ENCODE data around the gene VPS35. TPM values are rescaled to one million over a fixed set of nuclear protein-coding genes. Genes with fewer than 3 reads are reported as not detected.
A peak's percentile ranks its signal among the peaks of the same experiment; 100 is the strongest.

VPS35 gene
- total RNA-seq, 2 donors from 2014 or later: 99.1 to 107 TPM

DNA sequence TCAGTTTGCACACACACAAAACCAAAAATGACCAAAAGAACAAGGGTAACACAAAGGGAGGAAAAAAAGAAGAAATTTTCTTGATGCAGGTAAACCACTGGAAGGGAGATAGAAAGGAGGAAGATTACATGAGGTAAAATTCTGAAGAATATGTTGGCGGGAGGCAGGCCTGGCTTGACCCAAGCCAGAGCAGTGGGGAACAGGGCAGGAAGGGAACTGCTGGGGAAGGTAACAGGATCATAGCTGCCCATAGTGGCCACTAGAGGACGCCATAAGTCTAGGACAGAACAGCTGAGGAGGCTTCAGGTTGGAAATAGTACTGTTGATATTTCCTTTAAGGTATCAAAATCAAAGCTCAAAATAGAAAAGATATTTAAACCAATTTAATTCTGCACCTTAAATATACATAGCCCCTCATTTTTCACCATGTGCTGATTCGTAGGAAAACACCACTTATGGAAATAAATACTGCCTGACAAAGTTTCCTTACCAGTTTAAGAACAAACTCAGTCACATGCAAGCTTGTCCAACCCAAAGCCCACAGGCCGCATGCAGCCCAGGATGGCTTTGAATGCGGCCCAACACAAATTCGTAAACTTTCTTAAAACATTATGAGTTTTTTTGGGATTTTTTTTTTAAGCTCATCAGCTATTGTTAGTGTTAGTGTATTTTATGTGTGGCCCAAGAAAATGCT lies 15.5 kb downstream of the VPS35 start:
- Histone ChIP-seq H3K27ac (no peak overlapping the region), H3K27me3 (replicated peaks; ENCODE audit: insufficient read depth) (no peaks in the 10 kb centered on the region), H3K4me3 (no peak overlapping the region), H3K9me3 (no peaks in the 10 kb centered on the region), H3K36me3 (peaks cover under 1 to 3% of the 10 kb centered on the region in 2 donors), H3K4me1 (replicated peaks) (no peaks in the 10 kb centered on the region)
- intact Hi-C loops (cut with DNase I): no loop called here
- peak; percentile 25 for DNase-seq (ENCODE audit: low spot score)
- WGBS: 59% methylated on average over 6 of the region's 6 CpGs
- TF ChIP-seq POLR2A (IDR thresholded peaks at IDR 0.05) (no peak), POLR2AphosphoS5 (IDR thresholded peaks at IDR 0.05) (no peak)
- TF ChIP-seq, protein P1, sequence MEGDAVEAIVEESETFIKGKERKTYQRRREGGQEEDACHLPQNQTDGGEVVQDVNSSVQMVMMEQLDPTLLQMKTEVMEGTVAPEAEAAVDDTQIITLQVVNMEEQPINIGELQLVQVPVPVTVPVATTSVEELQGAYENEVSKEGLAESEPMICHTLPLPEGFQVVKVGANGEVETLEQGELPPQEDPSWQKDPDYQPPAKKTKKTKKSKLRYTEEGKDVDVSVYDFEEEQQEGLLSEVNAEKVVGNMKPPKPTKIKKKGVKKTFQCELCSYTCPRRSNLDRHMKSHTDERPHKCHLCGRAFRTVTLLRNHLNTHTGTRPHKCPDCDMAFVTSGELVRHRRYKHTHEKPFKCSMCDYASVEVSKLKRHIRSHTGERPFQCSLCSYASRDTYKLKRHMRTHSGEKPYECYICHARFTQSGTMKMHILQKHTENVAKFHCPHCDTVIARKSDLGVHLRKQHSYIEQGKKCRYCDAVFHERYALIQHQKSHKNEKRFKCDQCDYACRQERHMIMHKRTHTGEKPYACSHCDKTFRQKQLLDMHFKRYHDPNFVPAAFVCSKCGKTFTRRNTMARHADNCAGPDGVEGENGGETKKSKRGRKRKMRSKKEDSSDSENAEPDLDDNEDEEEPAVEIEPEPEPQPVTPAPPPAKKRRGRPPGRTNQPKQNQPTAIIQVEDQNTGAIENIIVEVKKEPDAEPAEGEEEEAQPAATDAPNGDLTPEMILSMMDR (IDR thresholded peaks at IDR 0.05): peak; percentile 22 to 71 (median 63)

DNA sequence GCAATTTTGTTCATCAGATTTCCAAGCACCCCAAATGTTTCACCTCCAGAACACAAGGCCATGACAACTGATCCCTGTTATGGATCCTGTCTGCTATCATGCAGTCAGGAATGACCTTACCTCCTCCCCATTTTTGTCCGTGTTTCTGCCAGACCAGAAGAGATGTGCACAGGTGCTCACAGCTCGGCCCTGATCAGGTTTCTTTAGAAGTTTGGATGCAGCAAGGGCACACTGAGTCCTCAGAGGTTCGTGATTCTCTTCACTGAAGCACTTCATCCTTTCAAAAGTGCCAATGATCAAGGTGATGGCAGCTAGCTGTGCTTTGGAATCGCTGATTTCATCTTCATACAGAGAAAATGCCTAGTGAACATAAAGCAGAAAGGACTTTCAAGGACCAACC lies 26.9 kb downstream of the VPS35 start:
- Histone ChIP-seq H3K27ac (no peak overlapping the region), H3K9me3 (no peaks in the 10 kb centered on the region), H3K4me1 (replicated peaks) (no peaks in the 10 kb centered on the region), H3K27me3 (replicated peaks; ENCODE audit: insufficient read depth) (no peaks in the 10 kb centered on the region), H3K4me3 (no peak overlapping the region), H3K36me3 (peaks cover 7 to 11% of the 10 kb centered on the region in 2 donors)
- TF ChIP-seq POLR2AphosphoS5 (IDR thresholded peaks at IDR 0.05): no peak
- no peak for TF ChIP-seq POLR2A (IDR thresholded peaks at IDR 0.05)
- TF ChIP-seq, protein P1 (IDR thresholded peaks at IDR 0.05): no peak
- intact Hi-C loops (cut with DNase I): no loop called here
- DNase-seq (ENCODE audit: low spot score): no peak
- 69% methylated on average over 4 of the region's 4 CpGs for WGBS

DNA sequence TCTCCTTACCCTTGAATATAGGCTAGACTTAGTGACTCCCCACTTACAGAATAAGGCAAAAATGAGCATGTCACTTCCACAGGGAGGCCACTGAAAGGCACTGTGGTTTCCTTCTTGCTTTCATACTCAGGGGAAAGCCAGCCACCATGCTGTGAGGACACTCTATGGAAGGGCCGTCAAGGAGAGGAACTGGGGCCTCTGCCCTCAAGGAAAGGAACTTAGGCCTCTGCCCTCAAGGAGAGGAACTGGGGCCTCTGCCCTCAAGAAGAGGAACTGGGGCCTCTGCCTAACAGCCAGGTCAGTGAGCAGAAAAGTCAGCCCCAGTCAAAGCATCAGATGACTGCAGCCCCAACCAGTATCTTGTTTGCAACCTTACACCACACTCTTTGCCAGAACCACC lies 30.1 kb downstream of the VPS35 start:
- DNase-seq (ENCODE audit: low spot score): no peak
- WGBS: 71% methylated on average over 1 of the region's 1 CpG
- no peaks in the 10 kb centered on the region for H3K4me1 ChIP-seq (replicated peaks)
- H3K27me3 ChIP-seq (replicated peaks; ENCODE audit: insufficient read depth): no peaks in the 10 kb centered on the region
- no peak overlapping the region for H3K27ac ChIP-seq
- intact Hi-C loops (cut with DNase I): no loop called here
- TF ChIP-seq POLR2AphosphoS5 (IDR thresholded peaks at IDR 0.05) (no peak), POLR2A (IDR thresholded peaks at IDR 0.05) (no peak)
- TF ChIP-seq, protein P1 (IDR thresholded peaks at IDR 0.05): no peak
- H3K4me3 ChIP-seq: no peak overlapping the region
- peaks cover 7 to 11% of the 10 kb centered on the region in 2 donors for H3K36me3 ChIP-seq
- H3K9me3 ChIP-seq: no peaks in the 10 kb centered on the region

DNA sequence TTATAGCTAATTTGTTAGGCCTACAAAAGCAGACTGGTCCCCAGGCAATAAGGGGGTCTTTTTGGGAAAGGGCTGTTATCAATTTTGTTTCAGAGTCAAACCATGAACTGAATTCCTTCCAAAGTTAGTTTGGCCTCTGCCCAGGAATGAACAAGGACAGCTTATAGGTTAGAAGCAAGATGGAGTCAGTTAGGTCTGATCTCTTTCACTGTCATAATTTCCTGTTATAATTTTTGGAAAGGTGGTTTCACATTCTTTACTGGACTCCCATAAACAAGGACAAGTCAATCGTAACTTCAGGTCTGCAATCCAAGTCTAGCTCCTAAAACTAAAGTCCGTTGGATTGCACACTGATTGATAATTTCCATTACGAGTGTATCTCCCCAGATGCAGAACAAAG lies 37.7 kb downstream of the VPS35 start:
- Histone ChIP-seq H3K27ac (no peak overlapping the region), H3K4me3 (no peak overlapping the region), H3K9me3 (no peaks in the 10 kb centered on the region), H3K27me3 (replicated peaks; ENCODE audit: insufficient read depth) (no peaks in the 10 kb centered on the region), H3K4me1 (replicated peaks) (no peaks in the 10 kb centered on the region), H3K36me3 (no peaks in the 10 kb centered on the region)
- no peak for DNase-seq (ENCODE audit: low spot score)
- TF ChIP-seq POLR2A (IDR thresholded peaks at IDR 0.05): no peak
- TF ChIP-seq POLR2AphosphoS5 (IDR thresholded peaks at IDR 0.05): no peak
- TF ChIP-seq, protein P1 (IDR thresholded peaks at IDR 0.05): no peak
- intact Hi-C loops (cut with DNase I): no loop called here
- 78% methylated on average over 3 of the region's 3 CpGs for WGBS

DNA sequence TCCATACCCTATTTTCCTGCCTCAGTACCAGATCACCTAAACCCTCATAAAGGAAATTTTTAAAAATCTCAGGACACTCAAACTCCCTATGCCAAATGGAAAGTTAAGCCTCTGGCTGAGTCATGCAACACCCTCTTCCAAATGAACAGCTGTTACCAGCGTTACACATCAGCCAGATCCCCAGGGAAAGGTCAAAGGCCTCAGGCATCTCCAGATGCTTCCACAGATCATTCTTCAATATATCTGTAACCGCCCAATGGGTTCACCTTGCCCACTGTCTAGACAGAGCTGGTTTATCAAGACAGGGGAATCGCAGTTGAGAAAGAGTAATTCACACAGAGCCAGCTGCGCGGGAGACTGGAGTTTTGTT lies 38.7 kb downstream of the VPS35 start:
- intact Hi-C loops (cut with DNase I): no loop called here
- Histone ChIP-seq H3K27me3 (replicated peaks; ENCODE audit: insufficient read depth) (no peaks in the 10 kb centered on the region), H3K4me1 (replicated peaks) (no peaks in the 10 kb centered on the region), H3K27ac (peak overlapping the region in 1 of 2 donors; percentile 2), H3K9me3 (no peaks in the 10 kb centered on the region), H3K4me3 (no peak overlapping the region), H3K36me3 (no peaks in the 10 kb centered on the region)
- 84% methylated on average over 5 of the region's 5 CpGs for WGBS
- TF ChIP-seq, protein P1 (IDR thresholded peaks at IDR 0.05): no peak
- DNase-seq (ENCODE audit: low spot score): no peak
